ENCODE data around the gene SNX17. TPM values are rescaled to one million over a fixed set of nuclear protein-coding genes. Genes with fewer than 3 reads are reported as not detected.

Gene SNX17
- total RNA-seq, 4 donors from 2014 or later = 72.3 to 101 (median 80.2) TPM

GRCh38 chr2:27323596-27324285 lies 46.7 kb upstream of the SNX17 start:
- WGBS, 2 donors = 17 to 18% methylated on average over 5 of the region's 5 CpGs
- no peak for DNase-seq (ENCODE audit: low spot score in 2 of 2)
- no peak for TF ChIP-seq CTCF (IDR thresholded peaks at IDR 0.05)
- TF ChIP-seq POLR2A (IDR thresholded peaks at IDR 0.05) = no peak
- intact Hi-C loops (cut with DNase I; ENCODE audit: low total_unique reads) = no loop called here
- H3K4me3 ChIP-seq (ENCODE audit: low read depth, poor library complexity, severe bottlenecking) = peak overlapping the region; percentile 79

GRCh38 chr2:27324720-27325119 lies 45.7 kb upstream of the SNX17 start:
- WGBS, 2 donors = 91 to 93% methylated on average over 5 of the region's 5 CpGs
- TF ChIP-seq CTCF (IDR thresholded peaks at IDR 0.05) = no peak
- TF ChIP-seq POLR2A (IDR thresholded peaks at IDR 0.05) = no peak
- intact Hi-C loops (cut with DNase I; ENCODE audit: low total_unique reads) = no loop called here
- no peak for DNase-seq (ENCODE audit: low spot score in 2 of 2)
- H3K4me3 ChIP-seq (ENCODE audit: low read depth, poor library complexity, severe bottlenecking) = no peak overlapping the region

- no peak for DNase-seq (ENCODE audit: low spot score in 2 of 2)
- 88 to 91% methylated on average over 3 of the region's 3 CpGs for WGBS, 2 donors
- TF ChIP-seq POLR2A (IDR thresholded peaks at IDR 0.05) = no peak
- TF ChIP-seq CTCF (IDR thresholded peaks at IDR 0.05) = no peak
- no peak overlapping the region for H3K4me3 ChIP-seq (ENCODE audit: low read depth, poor library complexity, severe bottlenecking)
- intact Hi-C loops (cut with DNase I; ENCODE audit: low total_unique reads) = no loop called here
These were observed 35.1 kb upstream of the SNX17 start for GRCh38 chr2:27335311-27335710.

GRCh38 chr2:27336173-27336572 lies 34.2 kb upstream of the SNX17 start:
- 80 to 87% methylated on average over 7 of the region's 7 CpGs for WGBS, 2 donors
- intact Hi-C loops (cut with DNase I; ENCODE audit: low total_unique reads) = no loop called here
- TF ChIP-seq CTCF (IDR thresholded peaks at IDR 0.05) (no peak), POLR2A (IDR thresholded peaks at IDR 0.05) (no peak)

GRCh38 chr2:27347641-27348040 lies 22.8 kb upstream of the SNX17 start:
- intact Hi-C loops (cut with DNase I; ENCODE audit: low total_unique reads) = no loop called here
- 94 to 100% methylated on average over 2 of the region's 2 CpGs for WGBS, 2 donors
- TF ChIP-seq CTCF (IDR thresholded peaks at IDR 0.05) (no peak), POLR2A (IDR thresholded peaks at IDR 0.05) (no peak)
- DNase-seq (ENCODE audit: low spot score in 2 of 2) = no peak
- no peak overlapping the region for H3K4me3 ChIP-seq (ENCODE audit: low read depth, poor library complexity, severe bottlenecking)

More at GRCh38 chr2:27336173-27336572, 34.2 kb upstream of the SNX17 start:
- H3K4me3 ChIP-seq (ENCODE audit: low read depth, poor library complexity, severe bottlenecking) = no peak overlapping the region
- no peak for DNase-seq (ENCODE audit: low spot score in 2 of 2)
